T-helper 22 cell (primary cell): ENCODE measurements around the gene RNF2.
"Not testable (repeated sequence)": the region's sequence is repeated elsewhere in the genome, so short reads cannot be mapped to it uniquely, and the experiment has no call there.

ENCODE experiments used
- DNase-seq: peaks from one replicate; pipeline ENCODE4 v3.0.0-alpha.2; 2020; ENCODE audit warnings: low read depth

RNF2 gene

DNA sequence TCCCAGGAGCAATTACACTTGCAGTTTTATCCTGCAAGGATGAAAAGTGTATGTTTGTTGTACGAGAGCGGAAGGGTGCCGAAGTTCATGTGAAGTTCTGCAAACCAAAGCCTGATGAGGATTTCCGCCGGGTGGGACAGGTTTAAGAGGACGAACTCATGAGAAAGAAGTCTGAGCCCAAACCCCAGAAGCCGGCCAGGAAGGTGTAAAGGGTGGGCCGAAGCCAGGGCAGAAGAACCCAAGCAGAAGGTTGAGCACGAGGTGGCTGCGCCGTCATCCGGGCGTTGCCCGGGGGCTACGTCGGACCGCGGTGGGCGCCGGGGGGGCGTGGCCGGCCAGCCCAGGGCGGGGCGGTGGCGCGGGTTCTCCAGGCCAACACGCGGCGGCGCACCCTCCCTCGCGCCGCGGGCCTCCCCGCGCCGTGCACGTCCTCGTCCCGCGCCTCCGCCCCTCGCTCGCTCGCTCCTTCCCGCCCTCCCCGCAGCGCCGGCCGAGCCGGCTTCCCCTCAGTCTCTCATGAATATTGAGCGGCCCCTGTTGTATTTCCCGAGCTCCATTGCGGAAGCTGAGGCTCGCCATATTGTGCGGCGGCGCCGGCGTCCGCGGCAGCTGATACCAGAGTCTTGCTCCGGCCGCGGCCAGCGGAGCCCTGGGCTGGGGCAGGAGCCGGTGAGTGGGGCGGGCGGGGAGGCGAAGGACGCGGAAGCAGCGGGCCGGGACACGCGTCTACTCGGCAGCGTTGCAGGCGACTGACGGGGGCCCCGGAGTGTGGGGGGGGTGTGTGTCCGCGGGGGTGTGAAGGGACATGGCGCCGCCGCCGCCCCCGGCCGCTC lies at the start of gene RNF2:
TSS of gene RNF2 (plus strand) at position 578 of the 833 bp plus-strand sequence. CDS start 41,996 bp downstream, outside the sequence.
- peak; percentile 76 for DNase-seq

DNA sequence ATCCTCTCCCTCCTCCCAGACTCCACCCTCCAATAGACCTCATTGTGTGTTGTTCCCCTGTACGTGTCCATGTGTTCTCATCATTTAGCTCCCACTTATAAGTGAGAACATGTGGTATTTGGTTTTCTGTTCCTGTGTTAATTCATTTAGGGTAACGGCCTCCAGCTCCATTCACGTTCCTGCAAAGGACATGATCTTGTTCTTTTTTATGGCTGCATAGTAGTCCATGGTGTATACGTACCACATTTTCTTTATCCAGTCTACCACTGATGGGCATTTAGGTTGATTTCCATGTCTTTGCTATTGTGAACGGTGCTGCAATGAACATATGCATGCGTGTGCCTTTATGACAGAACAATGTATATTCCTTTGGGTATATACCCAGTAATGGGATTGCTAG lies 45.4 kb upstream of the RNF2 start:
- not testable (repeated sequence) for DNase-seq

DNA sequence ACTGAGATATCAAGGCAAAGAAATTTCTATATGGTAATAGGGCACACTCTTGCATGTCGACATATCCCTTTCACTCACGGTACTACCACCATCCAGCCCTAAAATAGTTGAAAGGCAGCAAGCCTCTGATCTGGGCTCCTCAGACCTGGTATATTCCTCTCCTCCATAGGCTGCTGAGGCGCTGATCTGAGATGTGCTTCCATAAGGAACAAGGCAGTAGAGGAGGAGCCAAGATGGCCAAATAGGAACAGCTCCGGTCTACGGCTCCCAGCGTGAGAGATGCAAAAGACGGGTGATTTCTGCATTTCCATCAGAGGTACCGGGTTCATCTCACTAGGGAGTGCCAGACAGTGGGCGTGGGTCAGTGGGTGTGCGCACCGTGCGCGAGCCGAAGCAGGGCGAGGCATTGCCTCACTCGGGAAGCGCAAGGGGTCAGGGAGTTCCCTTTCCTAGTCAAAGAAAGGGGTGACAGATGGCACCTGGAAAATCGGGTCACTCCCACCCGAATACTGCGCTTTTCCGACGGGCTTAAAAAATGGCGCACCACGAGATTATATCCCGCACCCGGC lies 44.0 kb upstream of the RNF2 start:
- DNase-seq = not testable (repeated sequence)

DNA sequence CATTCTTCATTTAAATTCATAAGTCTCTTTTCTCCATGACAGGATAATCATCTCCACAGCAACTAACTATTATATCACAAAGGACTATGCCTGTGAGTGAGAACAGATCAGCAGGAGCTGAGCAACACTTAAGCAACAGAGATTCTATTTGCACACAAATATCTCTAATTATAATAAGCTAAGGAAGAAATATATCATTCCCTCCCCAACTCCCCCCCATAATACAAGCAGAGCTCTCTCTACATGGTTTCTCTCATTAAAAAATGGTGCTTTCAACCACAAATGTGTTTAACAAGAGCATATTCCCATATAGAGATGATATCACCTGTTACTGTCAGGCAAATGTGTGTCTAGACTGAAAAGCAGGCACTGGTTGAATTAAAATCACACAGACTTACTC lies 36.5 kb upstream of the RNF2 start:
- no peak for DNase-seq

GRCh38 chr1:185010361-185010760 lies 35.0 kb upstream of the RNF2 start:
- DNase-seq = no peak

DNA sequence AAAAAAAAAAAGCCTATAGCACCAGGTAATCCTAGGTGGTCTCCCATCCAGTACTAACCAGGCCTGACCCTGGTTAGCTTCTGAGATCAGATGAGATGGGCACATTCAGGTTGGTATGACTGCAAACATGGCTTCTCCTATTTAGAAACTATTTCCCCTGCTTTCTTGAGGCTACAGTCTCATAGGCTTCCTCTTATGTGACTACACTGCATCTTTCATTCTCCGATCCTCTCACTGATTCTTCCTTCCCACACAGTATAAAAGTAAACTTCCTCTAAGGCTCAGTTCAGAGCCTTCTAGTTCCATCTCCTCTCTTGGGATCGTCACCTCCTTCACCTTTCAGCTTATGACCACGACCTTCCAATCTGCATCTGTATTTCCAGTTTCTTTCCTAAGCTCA lies 30.4 kb upstream of the RNF2 start:
- DNase-seq = no peak

GRCh38 chr1:185015631-185016030 lies 29.7 kb upstream of the RNF2 start:
- DNase-seq = no peak

GRCh38 chr1:185016880-185017279 lies 28.5 kb upstream of the RNF2 start:
- DNase-seq = no peak

DNA sequence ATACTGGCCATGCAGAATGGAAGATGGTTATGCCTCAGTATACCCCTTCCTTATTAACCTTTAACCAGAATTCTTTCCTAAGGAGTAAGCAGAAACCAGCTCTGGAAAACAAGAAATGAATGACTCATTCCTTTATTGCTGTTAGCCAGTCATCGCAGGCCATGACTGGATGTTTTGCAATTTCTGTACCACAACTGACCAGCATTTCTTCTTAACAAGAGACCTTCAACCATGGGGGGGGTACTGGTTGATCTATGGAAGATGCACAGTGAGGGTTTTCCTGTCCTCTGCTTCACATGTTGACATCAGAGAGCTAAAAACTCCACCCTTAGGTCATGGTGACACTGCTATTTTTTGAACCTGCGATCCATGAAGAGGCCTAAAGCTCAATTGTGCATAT lies 28.0 kb upstream of the RNF2 start:
- no peak for DNase-seq

GRCh38 chr1:185017966-185018365 lies 27.4 kb upstream of the RNF2 start:
- no peak for DNase-seq

GRCh38 chr1:185027252-185027882 lies 18.0 kb upstream of the RNF2 start:
- DNase-seq = no peak

DNA sequence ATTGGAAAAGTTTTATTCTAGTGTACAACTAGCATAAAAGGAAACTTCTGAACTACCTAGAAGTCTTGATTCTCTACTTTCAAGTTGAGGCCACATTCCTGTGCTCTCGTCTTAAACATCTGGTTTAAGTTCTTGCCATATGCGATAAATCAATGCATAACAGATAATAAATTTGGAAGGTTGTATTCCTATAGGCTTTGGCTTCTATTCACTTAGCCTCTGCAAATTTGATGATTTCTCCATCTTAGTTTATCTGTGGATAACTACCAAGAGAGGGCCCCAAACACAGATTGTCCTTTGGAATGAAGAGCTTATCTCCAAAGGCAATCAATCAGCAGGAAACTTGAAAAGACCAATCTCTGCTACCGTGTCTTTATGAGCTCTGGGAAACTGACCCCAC lies 11.7 kb upstream of the RNF2 start:
- no peak for DNase-seq

DNA sequence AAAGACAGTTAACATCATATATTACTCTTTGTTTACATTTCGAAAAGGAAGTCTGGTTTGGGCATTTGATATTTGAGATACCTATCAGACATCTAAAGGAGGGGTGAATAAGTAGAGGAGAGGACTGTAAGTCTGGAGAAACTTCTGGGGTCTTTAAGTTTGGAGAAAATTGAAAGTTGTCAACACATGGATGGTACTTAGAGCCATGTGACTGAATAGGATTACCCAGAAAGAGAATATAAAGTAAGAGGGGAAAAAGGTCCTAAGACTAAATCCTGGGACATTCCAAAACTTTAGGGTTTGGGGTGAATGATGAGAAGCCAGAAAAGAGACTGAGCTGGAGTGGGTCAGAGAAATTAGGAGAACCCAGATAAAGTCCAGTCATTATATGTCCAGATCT lies 10.1 kb upstream of the RNF2 start:
- no peak for DNase-seq

DNA sequence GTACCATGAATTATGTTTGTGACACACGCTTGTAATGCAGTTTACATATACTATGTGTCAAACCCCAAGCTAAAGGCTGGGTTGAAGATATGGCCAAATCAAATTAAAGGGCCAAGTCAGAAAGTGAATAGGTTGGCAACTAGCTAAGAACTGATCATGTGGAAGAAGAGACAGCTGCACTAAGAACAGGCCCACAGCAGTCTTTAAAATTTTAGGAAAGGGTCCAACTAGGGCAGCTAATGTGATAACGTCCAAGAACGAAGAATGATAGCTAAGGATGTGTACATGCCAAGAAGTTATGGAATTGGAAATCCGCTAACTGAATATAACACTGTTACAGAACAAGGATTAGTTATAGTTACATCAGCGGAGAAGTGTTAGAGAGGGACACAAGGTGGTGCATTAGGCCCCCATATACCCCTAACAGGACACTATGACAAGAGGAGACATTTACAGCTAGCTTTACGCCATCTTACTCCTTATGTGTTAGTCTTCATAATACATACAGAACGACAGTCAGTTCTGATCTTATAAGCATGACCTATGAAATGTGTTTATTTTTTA lies 6.5 kb upstream of the RNF2 start:
- no peak for DNase-seq

DNA sequence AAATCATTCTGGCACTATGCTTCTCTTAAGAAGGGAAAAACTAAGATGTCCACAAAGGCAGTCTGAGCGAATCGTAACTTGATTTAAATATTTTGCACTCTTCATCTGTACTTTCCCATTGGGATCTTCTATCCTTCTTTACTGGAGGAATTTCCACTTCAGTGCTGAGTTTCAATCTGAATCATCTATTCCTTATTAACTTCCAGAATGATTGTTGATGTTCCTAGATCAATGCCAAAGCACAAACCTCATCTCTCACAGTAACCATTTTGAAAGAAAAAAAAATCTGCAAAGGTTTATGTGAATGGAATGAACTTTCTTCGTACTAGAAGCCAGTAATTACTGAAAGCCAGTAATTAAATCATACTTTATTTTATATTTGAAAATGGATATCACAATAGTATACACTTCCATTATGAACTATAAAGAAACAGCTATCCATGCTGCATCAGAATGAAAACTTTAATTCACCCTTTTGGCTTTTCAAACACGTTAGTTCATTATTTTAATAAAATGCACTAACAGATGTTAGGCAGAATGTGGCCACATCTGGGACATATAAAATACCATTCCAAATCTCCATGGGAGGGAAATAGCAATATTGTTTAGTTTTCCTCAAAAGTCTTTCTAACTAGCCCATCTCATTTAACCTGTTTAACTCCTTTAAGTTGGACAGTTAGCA lies 5.5 kb upstream of the RNF2 start:
- no peak for DNase-seq

DNA sequence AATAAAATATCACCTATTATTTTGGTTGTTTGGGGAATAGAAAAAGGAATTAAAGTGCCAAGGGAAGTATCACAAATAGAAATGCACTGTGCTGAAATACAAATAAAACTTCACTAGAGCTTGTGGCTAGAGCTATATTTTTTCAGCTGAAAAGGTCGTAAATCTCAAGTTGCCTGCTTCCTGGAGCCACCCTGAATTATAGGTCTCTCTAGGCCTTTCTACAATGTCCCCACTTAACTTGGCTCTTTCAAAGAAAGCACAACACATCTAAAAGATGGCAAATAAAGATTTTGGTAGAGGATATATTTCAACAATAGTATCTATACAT lies 5.0 kb upstream of the RNF2 start:
- DNase-seq = no peak

GRCh38 chr1:185041742-185042141 lies 3.6 kb upstream of the RNF2 start:
- DNase-seq = no peak

GRCh38 chr1:185042737-185043136 lies 2.6 kb upstream of the RNF2 start:
- DNase-seq = no peak

DNA sequence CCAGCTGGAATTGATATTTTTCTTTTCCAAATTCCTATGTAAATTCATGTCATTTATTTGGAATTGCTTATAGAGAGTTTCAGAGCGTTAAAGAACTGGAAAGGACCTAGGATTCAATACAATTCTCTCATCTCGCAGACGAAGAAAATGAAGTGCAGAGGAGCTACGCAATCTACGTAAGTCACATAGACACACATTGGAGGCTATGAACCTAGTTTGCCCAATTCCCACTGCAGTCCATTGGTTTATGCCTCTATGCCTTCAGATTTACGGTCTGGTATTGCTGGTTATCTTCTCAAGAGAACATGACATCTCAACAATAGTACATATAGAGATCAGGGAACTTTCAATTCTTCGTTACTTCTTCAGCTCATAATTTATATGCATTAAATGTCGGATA lies 971 bp upstream of the RNF2 start:
- DNase-seq = no peak

- DNase-seq = no peak
These were observed 595 bp downstream of the RNF2 start for GRCh38 chr1:185045814-185046492.

- no peak for DNase-seq
These were observed 1.3 kb downstream of the RNF2 start for GRCh38 chr1:185046668-185047067.

DNA sequence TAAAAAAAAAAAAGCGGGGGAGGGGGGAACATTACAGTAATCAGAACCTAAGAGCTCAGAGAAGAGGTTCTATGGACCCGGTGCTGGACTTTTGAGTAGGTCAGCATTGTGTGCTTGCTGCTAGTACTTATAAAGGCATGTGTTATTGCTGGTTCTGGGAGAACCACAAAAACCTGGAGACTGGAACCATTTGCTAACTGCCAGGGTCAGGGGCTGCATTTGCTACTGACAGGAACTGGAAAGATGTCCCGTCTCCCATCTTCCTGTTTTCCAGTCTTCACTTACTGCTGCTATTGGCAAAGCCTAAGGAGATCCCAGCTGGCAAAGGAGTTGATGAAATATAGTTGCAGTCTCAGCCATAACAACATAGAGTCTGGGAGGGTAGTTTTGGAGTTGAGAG lies 4.3 kb downstream of the RNF2 start:
- no peak for DNase-seq
